H9 (cell line): Measurements from ENCODE around the gene PLPP2. TPM values are rescaled to one million over a fixed set of nuclear protein-coding genes. Genes with fewer than 3 reads are reported as not detected.

Experiments used
- DNase-seq: peaks from one replicate; pipeline ENCODE4 v3.0.0-alpha.2; 2017
- H2AFZ ChIP-seq: one replicate; pipeline ENCODE4 v1.6.1; 2013; ENCODE audit warnings: mild to moderate bottlenecking, low read length, control low read depth, moderate library complexity
- H2AK5ac ChIP-seq: 2 replicates; pipeline ENCODE4 v1.6.1; 2013; ENCODE audit warnings: low read length, control low read depth, mixed read lengths; ENCODE audit not compliant: insufficient read length
- H2BK120ac ChIP-seq: one replicate; pipeline ENCODE4 v1.6.1; 2013; ENCODE audit warnings: low read depth, mild to moderate bottlenecking, low read length, control low read depth, inconsistent platforms; ENCODE audit not compliant: poor library complexity, severe bottlenecking
- H2BK12ac ChIP-seq: 2 replicates; pipeline ENCODE4 v1.6.1; 2013; ENCODE audit warnings: low read length, control low read depth, mixed read lengths, low read depth; ENCODE audit not compliant: insufficient read length
- H2BK15ac ChIP-seq: 2 replicates; pipeline ENCODE4 v1.6.1; 2013; ENCODE audit warnings: low read depth, low read length, control low read depth
- H2BK20ac ChIP-seq: one replicate; pipeline ENCODE4 v1.6.1; 2013; ENCODE audit warnings: low read depth, mild to moderate bottlenecking, low read length, control low read depth, inconsistent platforms; ENCODE audit not compliant: poor library complexity, severe bottlenecking
- H2BK5ac ChIP-seq: 2 replicates; pipeline ENCODE4 v1.6.1; 2013; ENCODE audit warnings: low read length, control low read depth, mixed read lengths; ENCODE audit not compliant: insufficient read length
- H3K14ac ChIP-seq: 2 replicates; pipeline ENCODE4 v1.6.1; 2013; ENCODE audit warnings: low read length, control low read depth; ENCODE audit not compliant: insufficient read depth
- H3K18ac ChIP-seq: 2 replicates; pipeline ENCODE4 v1.6.1; 2013; ENCODE audit warnings: low read depth, mild to moderate bottlenecking, mixed read lengths, low read length, control low read depth; ENCODE audit not compliant: insufficient read length
- H3K23ac ChIP-seq: 2 replicates; pipeline ENCODE4 v1.6.1; 2013; ENCODE audit warnings: low read length, control low read depth, mixed read lengths, low read depth; ENCODE audit not compliant: insufficient read length
- H3K23me2 ChIP-seq: 2 replicates; pipeline ENCODE4 v1.6.1; 2013; ENCODE audit warnings: low read depth, mild to moderate bottlenecking, mixed read lengths, low read length, control low read depth; ENCODE audit not compliant: insufficient read length, poor library complexity, severe bottlenecking
- H3K27ac ChIP-seq: 2 replicates; pipeline ENCODE4 v1.5.1; 2013; ENCODE audit warnings: low read length, control low read depth, mixed read lengths, low read depth; ENCODE audit not compliant: insufficient read length
- H3K27me3 ChIP-seq: 2 replicates; pipeline ENCODE4 v1.6.1; 2013; ENCODE audit warnings: low read length, control low read depth, inconsistent platforms; ENCODE audit not compliant: insufficient read depth
- H3K4ac ChIP-seq: 2 replicates; pipeline ENCODE4 v1.6.1; 2013; ENCODE audit warnings: low read depth, mild to moderate bottlenecking, control low read depth, inconsistent platforms, low read length, moderate library complexity
- H3K4me1 ChIP-seq: 2 replicates; pipeline ENCODE4 v1.6.1; 2013; ENCODE audit warnings: low read length, control low read depth, inconsistent platforms; ENCODE audit not compliant: insufficient read depth
- H3K4me2 ChIP-seq: 2 replicates; pipeline ENCODE4 v1.6.1; 2013; ENCODE audit warnings: low read length, control low read depth, mixed read lengths; ENCODE audit not compliant: insufficient read length, insufficient read depth
- H3K56ac ChIP-seq: 2 replicates; pipeline ENCODE4 v1.6.1; 2013; ENCODE audit warnings: low read depth, mild to moderate bottlenecking, mixed read lengths, low read length, control low read depth; ENCODE audit not compliant: insufficient read length
- H3K79me1 ChIP-seq: 2 replicates; pipeline ENCODE4 v1.6.1; 2013; ENCODE audit warnings: low read depth, mild to moderate bottlenecking, moderate library complexity, low read length, control low read depth, inconsistent platforms; ENCODE audit not compliant: insufficient read depth, poor library complexity, severe bottlenecking
- H3K79me2 ChIP-seq: 2 replicates; pipeline ENCODE4 v1.6.1; 2013; ENCODE audit warnings: low read length, control low read depth, inconsistent platforms; ENCODE audit not compliant: insufficient read depth
- H3K9ac ChIP-seq: 2 replicates; pipeline ENCODE4 v1.6.1; 2013; ENCODE audit warnings: low read length, control low read depth, mixed read lengths; ENCODE audit not compliant: insufficient read length; ENCODE audit errors: extremely low read depth
- H3K9me3 ChIP-seq: one replicate; pipeline ENCODE4 v1.6.1; 2013; ENCODE audit warnings: low read depth, low read length, inconsistent platforms; ENCODE audit not compliant: control insufficient read depth
- H3T11ph ChIP-seq: one replicate; pipeline ENCODE4 v1.6.1; 2013; ENCODE audit warnings: mild to moderate bottlenecking, low read length, control low read depth, inconsistent platforms
- H4K20me1 ChIP-seq: one replicate; pipeline ENCODE4 v1.6.1; 2013; ENCODE audit not compliant: control insufficient read depth, insufficient read length, insufficient read depth
- H4K5ac ChIP-seq: 2 replicates; pipeline ENCODE4 v1.6.1; 2013; ENCODE audit warnings: low read depth, mild to moderate bottlenecking, mixed read lengths, low read length, control low read depth; ENCODE audit not compliant: insufficient read length
- H4K8ac ChIP-seq: replicated peaks from 2 replicates; pipeline ENCODE4 v1.6.1; 2013; ENCODE audit warnings: low read length, control low read depth, mixed read lengths, low read depth; ENCODE audit not compliant: insufficient read length
- H4K91ac ChIP-seq: 2 replicates; pipeline ENCODE4 v1.6.1; 2013; ENCODE audit warnings: low read depth, mild to moderate bottlenecking, moderate library complexity, mixed read lengths, low read length, control low read depth; ENCODE audit not compliant: insufficient read length
- H3K27ac Mint-ChIP-seq, 3 experiments: 2 replicates in 2 of 3; 3 replicates in 1 of 3; pipeline ENCODE4 v1.8.0; 2020 to 2021; ENCODE audit warnings: mixed read lengths in 3 of 3, mild to moderate bottlenecking in 1 of 3, moderate library complexity in 1 of 3
- H3K27me3 Mint-ChIP-seq: 2 replicates; pipeline ENCODE4 v1.8.0; 2021; ENCODE audit warnings: low read depth, mild to moderate bottlenecking, moderate library complexity, mixed read lengths
- H3K36me3 Mint-ChIP-seq, 3 experiments: 2 replicates in 2 of 3; 3 replicates in 1 of 3; pipeline ENCODE4 v1.8.0; 2020 to 2021; ENCODE audit warnings: low read depth in 3 of 3, mixed read lengths in 3 of 3; ENCODE audit not compliant: insufficient read depth in 1 of 3
- H3K4me1 Mint-ChIP-seq, 2 experiments: 2 replicates each; pipeline ENCODE4 v1.8.0; 2020; ENCODE audit warnings: mixed read lengths in 2 of 2
- H3K4me3 Mint-ChIP-seq, 2 experiments: 2 replicates in 1 of 2; 3 replicates in 1 of 2; pipeline ENCODE4 v1.8.0; 2020 to 2021; ENCODE audit warnings: mild to moderate bottlenecking in 2 of 2, mixed read lengths in 2 of 2, moderate library complexity in 1 of 2
- H3K9me3 Mint-ChIP-seq, 2 experiments: 2 replicates in 1 of 2; 3 replicates in 1 of 2; pipeline ENCODE4 v1.8.0; 2020; ENCODE audit warnings: mild to moderate bottlenecking in 2 of 2, mixed read lengths in 2 of 2, moderate library complexity in 1 of 2
- WGBS: extraction: QIAGEN DNeasy Blood & Tissue Kit; methylation state at CpG from one replicate; pipeline ENCODE4 v1.1.7; 2013; ENCODE audit warnings: missing lambda C conversion rate, low lambda C conversion rate, mixed read lengths; ENCODE audit not compliant: insufficient read length; ENCODE audit errors: extremely low coverage; 5-methylcytosine and 5-hydroxymethylcytosine counted together
- total RNA-seq: library from RNA; stranded (reverse); gene quantifications from 2 replicates; pipeline ENCODE4 v1.2.1, GENCODE V29; 2021
- TF ChIP-seq, protein P1 (sequence below): fragments of 200-600 bp; sonication (generic); conservative IDR thresholded peaks from 3 replicates; pipeline ENCODE4 v1.8.0; 2021; ENCODE audit warnings: antibody characterized with exemption, mild to moderate bottlenecking

PLPP2 gene
- total RNA-seq, 1 experiment from 2014 or later, result 143 TPM

DNA sequence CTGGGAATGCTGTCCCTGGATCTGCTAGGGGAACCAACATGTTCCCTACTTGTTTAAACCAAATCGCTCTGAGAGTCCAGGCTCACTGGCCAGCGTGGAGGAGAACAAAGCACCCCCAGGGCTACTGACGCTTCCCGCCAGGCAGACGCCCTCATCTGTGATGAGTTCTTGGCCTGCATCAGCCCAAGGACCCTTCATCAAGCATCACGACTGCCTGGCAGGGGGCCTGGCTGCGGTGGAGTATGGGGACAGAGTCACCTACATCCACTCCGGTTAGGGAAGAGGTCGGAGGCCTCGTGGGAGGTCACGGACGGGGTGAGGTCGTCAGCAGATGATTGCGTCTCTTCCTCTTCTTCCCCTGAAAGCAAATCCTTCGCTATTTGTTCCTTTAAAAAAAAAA lies 35.7 kb upstream of the PLPP2 start:
- no peak overlapping the region for H4K91ac ChIP-seq
- Mint-ChIP-seq H3K9me3 (peaks cover 6 to 10% of the 10 kb centered on the region in 2 experiments; a peak in 4 of 5 replicates), H3K36me3 (peaks cover 49 to 62% (median 58%) of the 10 kb centered on the region in 3 experiments), H3K27me3 (no peaks in the 10 kb centered on the region), H3K27ac (no peak overlapping the region), H3K4me3 (no peak overlapping the region), H3K4me1 (no peaks in the 10 kb centered on the region)
- H3K79me1 ChIP-seq, result peaks cover 8% of the 10 kb centered on the region
- no peak overlapping the region for H3K4ac ChIP-seq
- no peak for DNase-seq
- H2BK15ac ChIP-seq, result no peak overlapping the region
- no peaks in the 10 kb centered on the region for H3K27me3 ChIP-seq
- H3K4me2 ChIP-seq, result no peak overlapping the region
- no peaks in the 10 kb centered on the region for H3K4me1 ChIP-seq
- H4K8ac ChIP-seq, result no peak overlapping the region
- H2BK20ac ChIP-seq, result no peak overlapping the region
- no peak overlapping the region for H3K56ac ChIP-seq
- no peak overlapping the region for H2BK12ac ChIP-seq
- no peak overlapping the region for H3K27ac ChIP-seq
- H2BK5ac ChIP-seq, result no peak overlapping the region
- no peak overlapping the region for H3K23ac ChIP-seq
- no peaks in the 10 kb centered on the region for H3K23me2 ChIP-seq
- WGBS, result no CpG with 5 or more reads among the region's 15 CpGs
- H3T11ph ChIP-seq, result no peak overlapping the region
- TF ChIP-seq, protein P1, sequence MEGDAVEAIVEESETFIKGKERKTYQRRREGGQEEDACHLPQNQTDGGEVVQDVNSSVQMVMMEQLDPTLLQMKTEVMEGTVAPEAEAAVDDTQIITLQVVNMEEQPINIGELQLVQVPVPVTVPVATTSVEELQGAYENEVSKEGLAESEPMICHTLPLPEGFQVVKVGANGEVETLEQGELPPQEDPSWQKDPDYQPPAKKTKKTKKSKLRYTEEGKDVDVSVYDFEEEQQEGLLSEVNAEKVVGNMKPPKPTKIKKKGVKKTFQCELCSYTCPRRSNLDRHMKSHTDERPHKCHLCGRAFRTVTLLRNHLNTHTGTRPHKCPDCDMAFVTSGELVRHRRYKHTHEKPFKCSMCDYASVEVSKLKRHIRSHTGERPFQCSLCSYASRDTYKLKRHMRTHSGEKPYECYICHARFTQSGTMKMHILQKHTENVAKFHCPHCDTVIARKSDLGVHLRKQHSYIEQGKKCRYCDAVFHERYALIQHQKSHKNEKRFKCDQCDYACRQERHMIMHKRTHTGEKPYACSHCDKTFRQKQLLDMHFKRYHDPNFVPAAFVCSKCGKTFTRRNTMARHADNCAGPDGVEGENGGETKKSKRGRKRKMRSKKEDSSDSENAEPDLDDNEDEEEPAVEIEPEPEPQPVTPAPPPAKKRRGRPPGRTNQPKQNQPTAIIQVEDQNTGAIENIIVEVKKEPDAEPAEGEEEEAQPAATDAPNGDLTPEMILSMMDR, result no peak
- H2AFZ ChIP-seq, result no peak overlapping the region
- H3K9me3 ChIP-seq, result no peaks in the 10 kb centered on the region
- no peak overlapping the region for H4K5ac ChIP-seq
- no peak overlapping the region for H3K9ac ChIP-seq
- no peaks in the 10 kb centered on the region; the same call in 1 of the 2 replicates for H3K79me2 ChIP-seq
- H2AK5ac ChIP-seq, result no peak overlapping the region
- H3K14ac ChIP-seq, result no peak overlapping the region
- no peaks in the 10 kb centered on the region for H4K20me1 ChIP-seq
- H3K18ac ChIP-seq, result no peak overlapping the region
- H2BK120ac ChIP-seq, result no peak overlapping the region
